Heart left ventricle (tissue), 16 donors: ENCODE results near the gene SLC66A2. TPM values are rescaled to one million over a fixed set of nuclear protein-coding genes. Genes with fewer than 3 reads are reported as not detected.
A peak's percentile ranks its signal among the peaks of the same experiment; 100 is the strongest.

Experiments
- ATAC-seq, 4 donors: fragments of 200-7000 bp; cut with Tn5 transposase; one replicate each; pipeline ENCODE4 v1.9.1; 2020 to 2022; ENCODE audit warnings: moderate library complexity in 4 of 4, mild to moderate bottlenecking in 3 of 4, moderate number of reproducible peaks in 1 of 4
- DNase-seq, 5 donors: peaks; one replicate each; pipeline ENCODE4 v3.0.0-alpha.2; 2020
- H3K27ac ChIP-seq, 12 donors: fragments of 200-600 bp; sonication (generic) in 4 of 12; one replicate each; pipeline versions ENCODE4 v1.5.0 to v1.8.0; 2016 to 2022; ENCODE audit warnings: mild to moderate bottlenecking in 2 of 12
- H3K27me3 ChIP-seq, 9 donors: fragments of 200-600 bp; sonication (generic) in 2 of 9; one replicate each; pipeline versions ENCODE4 v1.5.1 to v1.8.0; 2016 to 2022; ENCODE audit warnings: mild to moderate bottlenecking in 3 of 9
- H3K36me3 ChIP-seq, 9 donors: fragments of 200-600 bp; sonication (generic) in 2 of 9; one replicate each; pipeline versions ENCODE4 v1.5.0 to v1.8.0; 2018 to 2022; ENCODE audit warnings: mild to moderate bottlenecking in 2 of 9
- H3K4me1 ChIP-seq, 12 donors: fragments of 200-600 bp; sonication (generic) in 4 of 12; one replicate each; pipeline versions ENCODE4 v1.5.0 to v1.8.0; 2016 to 2022; ENCODE audit warnings: mild to moderate bottlenecking in 3 of 12
- H3K4me3 ChIP-seq, 12 donors: fragments of 200-600 bp; sonication (generic) in 4 of 12; one replicate each; pipeline versions ENCODE4 v1.5.0 to v1.8.0; 2017 to 2022; ENCODE audit warnings: mild to moderate bottlenecking in 9 of 12, moderate library complexity in 4 of 12
- H3K9me3 ChIP-seq, 12 donors: fragments of 200-600 bp; sonication (generic) in 4 of 12; one replicate each; pipeline versions ENCODE4 v1.5.0 to v1.8.0; 2016 to 2022; ENCODE audit warnings: mild to moderate bottlenecking in 1 of 12
- CTCF ChIP-seq, 12 donors: fragments of 200-600 bp; sonication (generic) in 4 of 12; IDR thresholded peaks; one replicate each; pipeline versions ENCODE4 v1.5.0 to v1.8.0; 2018 to 2022; ENCODE audit warnings: antibody characterized with exemption in 12 of 12, mild to moderate bottlenecking in 5 of 12
- POLR2A ChIP-seq, 2 donors: fragments of 450-650 bp; IDR thresholded peaks; one replicate each; pipeline ENCODE4 v1.6.1; 2017; ENCODE audit warnings: antibody characterized with exemption in 2 of 2, mild to moderate bottlenecking in 2 of 2, moderate library complexity in 2 of 2
- WGBS, 4 donors: extraction: QIAGEN DNeasy Blood & Tissue Kit in 2 of 4; methylation state at CpG; one replicate each; pipeline versions ENCODE4 v1.1.5 to v1.1.7; 2013 to 2018; 5-methylcytosine and 5-hydroxymethylcytosine counted together
- intact Hi-C, 10 donors: fragments of 100-400 bp; cut with DNase I; formaldehyde crosslinking; loops; one replicate each; pipeline versions ENCODE4 v1.11.1 to v1.14.2; 2022
- polyA plus RNA-seq, 2 donors: library from polyadenylated mRNA; stranded (reverse); fragments of 200-250 nt; gene quantifications; one replicate each; pipeline ENCODE4 v1.2.3, GENCODE V29; 2013
- total RNA-seq, 9 donors: library from RNA; depleted of rRNA in 2 of 9; stranded (reverse); fragments of >200 nt in 2 of 9; fragmentation: NEBNext Ultra II Directional in 3 of 9; extraction: Animal tissue kit (Norgen Biotek cat#: 25700) in 3 of 9; gene quantifications; one replicate each; pipeline versions ENCODE4 v1.1.0 to v1.2.4, GENCODE V29; 2016 to 2023
- donor health status: ischemic (EF 13 %, LVEDD 7.1; RV severe dilation, severe dysfunction).
- donor health status: healthy with polysubstance abuse.
- donor health status: DM: no; HTN: yes; CAD: no.
- donor health status: DM: no; HTN: no; CAD: no.
- donor health status: ischemic (EF 25% LVEDD 6.9; RV normal size, moderate dysfunction).
- donor health status: ischemic (EF 25% LVEDD 5.7; RV mildly dilated, moderate dysfunction).
- donor health status: healthy.
- donor health status: DM: yes; HTN: yes; CAD: no.
- donor health status: ischemic (EF 35%, LVEDD 5.7; RV mildly dilated, moderate dysfunction).
- donor health status: nonischemic (EF 11% LVEDD 7.7; RV severe dilation, severe dysfunction).
- donor health status: DM: yes; HTN: yes; CAD: no.
- donor health status: PGD.
- donor health status: ischemic (EF 29% LVEDD 5.4; RV normal size, mild dysfunction).
- donor health status: nonischemic (EF 23%, LVEDD 6.1; RV moderate dilation, normal function).

The SLC66A2 gene
- total and polyA plus RNA-seq, 11 donors = 19.7 to 33.4 (median 26.6) TPM

GRCh38 chr18:79911344-79912270, 39.8 kb downstream of the SLC66A2 start:
- H3K27me3 ChIP-seq = no peaks in the 10 kb centered on the region
- intact Hi-C loops = loop anchor here in 1 of 10 donors (10.0 kb wide), 1 partner anchor 537 kb away; no protein-coding TSS in a partner anchor
- H3K9me3 ChIP-seq = no peaks in the 10 kb centered on the region
- ATAC-seq (peak in 1 of 4 donors; percentile 27), DNase-seq (peak in 1 of 5 donors; percentile 54)
- TF ChIP-seq POLR2A (IDR thresholded peaks at IDR 0.05) = no peak
- TF ChIP-seq CTCF (IDR thresholded peaks at IDR 0.05) = no peak
- H3K27ac ChIP-seq = no peak overlapping the region
- no peaks in the 10 kb centered on the region for H3K4me1 ChIP-seq
- WGBS, 4 donors = 85 to 91% (median 89%) methylated on average over 23 to 29 of the region's 29 CpGs
- no peak overlapping the region for H3K4me3 ChIP-seq
- peaks cover 0 to 42% (median 19%) of the 10 kb centered on the region in 9 donors for H3K36me3 ChIP-seq

GRCh38 chr18:79910563-79911343, 40.7 kb downstream of the SLC66A2 start:
- H3K36me3 ChIP-seq = peaks cover 0 to 36% (median 17%) of the 10 kb centered on the region in 9 donors
- H3K4me1 ChIP-seq = no peaks in the 10 kb centered on the region
- ATAC-seq (peak in 1 of 4 donors; percentile 13), DNase-seq (no peak)
- intact Hi-C loops = loop anchor here in 1 of 10 donors (10.0 kb wide), 1 partner anchor 536 kb away; no protein-coding TSS in a partner anchor
- WGBS, 4 donors = 73 to 89% (median 88%) methylated on average over 8 to 16 of the region's 16 CpGs
- H3K4me3 ChIP-seq = no peak overlapping the region
- TF ChIP-seq POLR2A (IDR thresholded peaks at IDR 0.05) = no peak
- no peak for TF ChIP-seq CTCF (IDR thresholded peaks at IDR 0.05)
- no peak overlapping the region for H3K27ac ChIP-seq
- H3K9me3 ChIP-seq = no peaks in the 10 kb centered on the region
- H3K27me3 ChIP-seq = no peaks in the 10 kb centered on the region

GRCh38 chr18:79906706-79907105, 44.7 kb downstream of the SLC66A2 start:
- intact Hi-C loops = loop anchor here in 1 of 10 donors (10.0 kb wide), 1 partner anchor 78 kb away; the partner anchor contains the start of gene TXNL4A
- ATAC-seq (no peak), DNase-seq (no peak)
- no peak for TF ChIP-seq POLR2A (IDR thresholded peaks at IDR 0.05)
- TF ChIP-seq CTCF (IDR thresholded peaks at IDR 0.05) = no peak
- peaks cover 0 to 4% (median 0%) of the 10 kb centered on the region in 12 donors for H3K4me1 ChIP-seq
- no peak overlapping the region for H3K27ac ChIP-seq
- no peaks in the 10 kb centered on the region for H3K9me3 ChIP-seq
- no peaks in the 10 kb centered on the region for H3K27me3 ChIP-seq
- 97 to 100% (median 98%) methylated on average over 2 of the region's 2 CpGs for WGBS, 4 donors
- H3K4me3 ChIP-seq = no peak overlapping the region
- peaks cover 0 to 30% (median 22%) of the 10 kb centered on the region in 9 donors for H3K36me3 ChIP-seq
